K562 (cell line): ENCODE results near the gene TAF12. TPM values are rescaled to one million over a fixed set of nuclear protein-coding genes. Genes with fewer than 3 reads are reported as not detected.

ENCODE experiments used
- NEUROD1 ChIP-seq: fragments of 150-350 bp; IDR thresholded peaks from 2 replicates; pipeline ENCODE4 v1.6.1; 2014; ENCODE audit warnings: borderline replicate concordance, low read length, low read depth; ENCODE audit not compliant: partially characterized antibody
- NONO ChIP-seq, 2 experiments: fragments of 200-400 bp in 1 of 2; fragments of 450-650 bp in 1 of 2; formaldehyde crosslinking in 1 of 2; IDR thresholded peaks; 2 replicates each; pipeline ENCODE4 v1.6.1; 2017; ENCODE audit warnings: low read depth in 2 of 2, mild to moderate bottlenecking in 2 of 2, moderate library complexity in 2 of 2, low read length in 1 of 2
- NR2C1 ChIP-seq, 2 experiments: fragments of 450-650 bp; IDR thresholded peaks; 2 replicates each; pipeline ENCODE4 v1.6.1; 2017; ENCODE audit warnings: mild to moderate bottlenecking in 2 of 2, antibody characterized with exemption in 1 of 2, inconsistent platforms in 1 of 2, missing compliant biosample characterization in 1 of 2, missing genetic modification characterization in 1 of 2
- ZC3H11A ChIP-seq: IDR thresholded peaks from 2 replicates; pipeline ENCODE4 v1.6.1; 2012; ENCODE audit warnings: low read depth, low read length, improper control_type of control experiment
- ZKSCAN3 ChIP-seq: fragments of 250-450 bp; sonication (Bioruptor Pico); IDR thresholded peaks from 2 replicates; pipeline ENCODE4 v1.4.0; 2020
- ZNF212 ChIP-seq: fragments of 450-650 bp; formaldehyde crosslinking; IDR thresholded peaks from 2 replicates; pipeline ENCODE4 v1.4.0; 2020; ENCODE audit warnings: mild to moderate bottlenecking
- ZNF253 ChIP-seq: fragments of 250-450 bp; sonication (Bioruptor Pico); conservative IDR thresholded peaks from 2 replicates; pipeline ENCODE4 v1.6.1; 2021; ENCODE audit warnings: mild to moderate bottlenecking
- ZNF699 ChIP-seq: fragments of 250-450 bp; sonication (Bioruptor Pico); IDR thresholded peaks from 2 replicates; pipeline ENCODE4 v1.8.0; 2021; ENCODE audit warnings: mild to moderate bottlenecking, moderate library complexity; ENCODE audit not compliant: insufficient replicate concordance
- ZNF76 ChIP-seq: fragments of 250-450 bp; sonication (Bioruptor Pico); IDR thresholded peaks from 2 replicates; pipeline ENCODE4 v1.4.0; 2020; ENCODE audit warnings: mild to moderate bottlenecking, moderate library complexity, borderline replicate concordance
- polyA plus RNA-seq, 8 experiments: library from polyadenylated mRNA; depleted of rRNA in 4 of 8; stranded (reverse) in 5 of 8; unstranded in 3 of 8; fragments of >200 nt; fragmentation: Nextera tagmentation in 2 of 8; fragmentation: Illumina TruSeq in 1 of 8; extraction: Ambion mirVana in 2 of 8; extraction: Trizol in 1 of 8; gene quantifications; 2 replicates each; pipeline versions ENCODE4 v1.2.1 to v1.2.3, GENCODE V29; 2011 to 2014; ENCODE audit warnings: inconsistent platforms in 1 of 8, missing spikeins in 1 of 8
- total RNA-seq, 7 experiments: library from RNA; depleted of rRNA in 6 of 7; stranded (reverse); fragments of >200 nt in 6 of 7; fragmentation: Illumina TruSeq in 2 of 7; extraction: Trizol in 2 of 7; gene quantifications; 2 replicates each; pipeline versions ENCODE4 v1.2.1 to v1.2.3, GENCODE V29; 2011 to 2021; ENCODE audit warnings: low replicate concordance in 1 of 7
- TF ChIP-seq, protein P1 (sequence below): fragments of 200-600 bp; sonication (generic); IDR thresholded peaks from one replicate; pipeline ENCODE4 v1.6.1; 2012; ENCODE audit warnings: mild to moderate bottlenecking, low read depth, low read length, inconsistent platforms
- TF ChIP-seq, protein P2 (sequence below), 2 experiments: fragments of 450-650 bp; IDR thresholded peaks; 2 replicates each; pipeline ENCODE4 v1.6.1; 2016
- TF ChIP-seq, protein P3 (sequence below): fragments of 250-450 bp; sonication (Bioruptor Pico); IDR thresholded peaks from 2 replicates; pipeline ENCODE4 v1.5.0; 2022; ENCODE audit warnings: mild to moderate bottlenecking

TAF12 gene
- total and polyA plus RNA-seq, 9 of the 15 experiments (the other 6 are each of a cell fraction or from before 2014, with no cell fraction given): 31.6 to 89.0 (median 50.5) TPM

DNA sequence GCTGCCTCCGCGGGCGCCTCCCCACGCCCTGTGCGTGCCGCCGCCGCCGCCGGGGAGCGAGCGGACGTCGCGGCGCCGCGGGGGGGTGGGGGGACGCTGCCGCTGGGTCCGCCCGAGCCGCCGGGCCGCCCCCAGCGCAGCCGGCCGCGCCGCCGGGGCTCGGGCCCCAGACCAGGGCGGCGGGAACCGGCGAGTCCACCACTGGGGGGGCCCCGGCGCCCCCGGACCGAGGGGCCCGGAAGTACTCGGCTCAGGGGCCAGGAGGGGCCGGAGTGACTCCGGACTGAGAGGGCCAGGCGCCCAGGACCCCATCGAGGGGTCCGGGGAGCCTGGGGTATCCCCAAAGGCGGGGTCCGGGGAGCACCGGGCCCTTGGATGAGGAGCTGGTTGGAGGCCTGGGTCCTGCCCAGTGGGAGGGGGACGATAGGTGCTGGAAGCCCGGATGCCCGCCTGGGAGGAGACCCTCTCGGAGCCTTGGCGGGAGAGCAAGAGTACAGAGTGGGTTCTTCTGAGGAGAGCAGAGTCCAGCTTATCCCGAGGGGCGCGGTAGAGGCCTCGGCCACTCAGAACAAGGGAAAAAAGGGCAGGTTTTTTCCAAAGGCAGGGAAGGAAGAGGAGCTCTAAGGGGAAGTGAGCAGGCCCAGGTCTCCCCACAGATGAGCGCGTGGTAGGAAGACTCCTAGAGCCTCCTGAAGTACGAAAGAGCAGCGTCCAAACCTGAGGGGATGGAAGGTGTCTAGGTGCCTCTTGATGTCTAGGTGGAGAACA lies 26.3 kb upstream of the TAF12 start (continued):
- TF ChIP-seq, protein P1, sequence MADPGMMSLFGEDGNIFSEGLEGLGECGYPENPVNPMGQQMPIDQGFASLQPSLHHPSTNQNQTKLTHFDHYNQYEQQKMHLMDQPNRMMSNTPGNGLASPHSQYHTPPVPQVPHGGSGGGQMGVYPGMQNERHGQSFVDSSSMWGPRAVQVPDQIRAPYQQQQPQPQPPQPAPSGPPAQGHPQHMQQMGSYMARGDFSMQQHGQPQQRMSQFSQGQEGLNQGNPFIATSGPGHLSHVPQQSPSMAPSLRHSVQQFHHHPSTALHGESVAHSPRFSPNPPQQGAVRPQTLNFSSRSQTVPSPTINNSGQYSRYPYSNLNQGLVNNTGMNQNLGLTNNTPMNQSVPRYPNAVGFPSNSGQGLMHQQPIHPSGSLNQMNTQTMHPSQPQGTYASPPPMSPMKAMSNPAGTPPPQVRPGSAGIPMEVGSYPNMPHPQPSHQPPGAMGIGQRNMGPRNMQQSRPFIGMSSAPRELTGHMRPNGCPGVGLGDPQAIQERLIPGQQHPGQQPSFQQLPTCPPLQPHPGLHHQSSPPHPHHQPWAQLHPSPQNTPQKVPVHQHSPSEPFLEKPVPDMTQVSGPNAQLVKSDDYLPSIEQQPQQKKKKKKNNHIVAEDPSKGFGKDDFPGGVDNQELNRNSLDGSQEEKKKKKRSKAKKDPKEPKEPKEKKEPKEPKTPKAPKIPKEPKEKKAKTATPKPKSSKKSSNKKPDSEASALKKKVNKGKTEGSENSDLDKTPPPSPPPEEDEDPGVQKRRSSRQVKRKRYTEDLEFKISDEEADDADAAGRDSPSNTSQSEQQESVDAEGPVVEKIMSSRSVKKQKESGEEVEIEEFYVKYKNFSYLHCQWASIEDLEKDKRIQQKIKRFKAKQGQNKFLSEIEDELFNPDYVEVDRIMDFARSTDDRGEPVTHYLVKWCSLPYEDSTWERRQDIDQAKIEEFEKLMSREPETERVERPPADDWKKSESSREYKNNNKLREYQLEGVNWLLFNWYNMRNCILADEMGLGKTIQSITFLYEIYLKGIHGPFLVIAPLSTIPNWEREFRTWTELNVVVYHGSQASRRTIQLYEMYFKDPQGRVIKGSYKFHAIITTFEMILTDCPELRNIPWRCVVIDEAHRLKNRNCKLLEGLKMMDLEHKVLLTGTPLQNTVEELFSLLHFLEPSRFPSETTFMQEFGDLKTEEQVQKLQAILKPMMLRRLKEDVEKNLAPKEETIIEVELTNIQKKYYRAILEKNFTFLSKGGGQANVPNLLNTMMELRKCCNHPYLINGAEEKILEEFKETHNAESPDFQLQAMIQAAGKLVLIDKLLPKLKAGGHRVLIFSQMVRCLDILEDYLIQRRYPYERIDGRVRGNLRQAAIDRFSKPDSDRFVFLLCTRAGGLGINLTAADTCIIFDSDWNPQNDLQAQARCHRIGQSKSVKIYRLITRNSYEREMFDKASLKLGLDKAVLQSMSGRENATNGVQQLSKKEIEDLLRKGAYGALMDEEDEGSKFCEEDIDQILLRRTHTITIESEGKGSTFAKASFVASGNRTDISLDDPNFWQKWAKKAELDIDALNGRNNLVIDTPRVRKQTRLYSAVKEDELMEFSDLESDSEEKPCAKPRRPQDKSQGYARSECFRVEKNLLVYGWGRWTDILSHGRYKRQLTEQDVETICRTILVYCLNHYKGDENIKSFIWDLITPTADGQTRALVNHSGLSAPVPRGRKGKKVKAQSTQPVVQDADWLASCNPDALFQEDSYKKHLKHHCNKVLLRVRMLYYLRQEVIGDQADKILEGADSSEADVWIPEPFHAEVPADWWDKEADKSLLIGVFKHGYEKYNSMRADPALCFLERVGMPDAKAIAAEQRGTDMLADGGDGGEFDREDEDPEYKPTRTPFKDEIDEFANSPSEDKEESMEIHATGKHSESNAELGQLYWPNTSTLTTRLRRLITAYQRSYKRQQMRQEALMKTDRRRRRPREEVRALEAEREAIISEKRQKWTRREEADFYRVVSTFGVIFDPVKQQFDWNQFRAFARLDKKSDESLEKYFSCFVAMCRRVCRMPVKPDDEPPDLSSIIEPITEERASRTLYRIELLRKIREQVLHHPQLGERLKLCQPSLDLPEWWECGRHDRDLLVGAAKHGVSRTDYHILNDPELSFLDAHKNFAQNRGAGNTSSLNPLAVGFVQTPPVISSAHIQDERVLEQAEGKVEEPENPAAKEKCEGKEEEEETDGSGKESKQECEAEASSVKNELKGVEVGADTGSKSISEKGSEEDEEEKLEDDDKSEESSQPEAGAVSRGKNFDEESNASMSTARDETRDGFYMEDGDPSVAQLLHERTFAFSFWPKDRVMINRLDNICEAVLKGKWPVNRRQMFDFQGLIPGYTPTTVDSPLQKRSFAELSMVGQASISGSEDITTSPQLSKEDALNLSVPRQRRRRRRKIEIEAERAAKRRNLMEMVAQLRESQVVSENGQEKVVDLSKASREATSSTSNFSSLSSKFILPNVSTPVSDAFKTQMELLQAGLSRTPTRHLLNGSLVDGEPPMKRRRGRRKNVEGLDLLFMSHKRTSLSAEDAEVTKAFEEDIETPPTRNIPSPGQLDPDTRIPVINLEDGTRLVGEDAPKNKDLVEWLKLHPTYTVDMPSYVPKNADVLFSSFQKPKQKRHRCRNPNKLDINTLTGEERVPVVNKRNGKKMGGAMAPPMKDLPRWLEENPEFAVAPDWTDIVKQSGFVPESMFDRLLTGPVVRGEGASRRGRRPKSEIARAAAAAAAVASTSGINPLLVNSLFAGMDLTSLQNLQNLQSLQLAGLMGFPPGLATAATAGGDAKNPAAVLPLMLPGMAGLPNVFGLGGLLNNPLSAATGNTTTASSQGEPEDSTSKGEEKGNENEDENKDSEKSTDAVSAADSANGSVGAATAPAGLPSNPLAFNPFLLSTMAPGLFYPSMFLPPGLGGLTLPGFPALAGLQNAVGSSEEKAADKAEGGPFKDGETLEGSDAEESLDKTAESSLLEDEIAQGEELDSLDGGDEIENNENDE: no peak
- no peak for TF ChIP-seq NEUROD1
- TF ChIP-seq, protein P2, sequence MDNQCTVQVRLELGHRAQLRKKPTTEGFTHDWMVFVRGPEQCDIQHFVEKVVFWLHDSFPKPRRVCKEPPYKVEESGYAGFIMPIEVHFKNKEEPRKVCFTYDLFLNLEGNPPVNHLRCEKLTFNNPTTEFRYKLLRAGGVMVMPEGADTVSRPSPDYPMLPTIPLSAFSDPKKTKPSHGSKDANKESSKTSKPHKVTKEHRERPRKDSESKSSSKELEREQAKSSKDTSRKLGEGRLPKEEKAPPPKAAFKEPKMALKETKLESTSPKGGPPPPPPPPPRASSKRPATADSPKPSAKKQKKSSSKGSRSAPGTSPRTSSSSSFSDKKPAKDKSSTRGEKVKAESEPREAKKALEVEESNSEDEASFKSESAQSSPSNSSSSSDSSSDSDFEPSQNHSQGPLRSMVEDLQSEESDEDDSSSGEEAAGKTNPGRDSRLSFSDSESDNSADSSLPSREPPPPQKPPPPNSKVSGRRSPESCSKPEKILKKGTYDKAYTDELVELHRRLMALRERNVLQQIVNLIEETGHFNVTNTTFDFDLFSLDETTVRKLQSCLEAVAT (IDR thresholded peaks at IDR 0.05): no peak
- no peak for TF ChIP-seq ZNF212 (CRISPR knock-in tag)
- no peak for TF ChIP-seq ZNF76 (CRISPR knock-in tag)
- TF ChIP-seq ZNF699 (CRISPR knock-in tag): no peak
- TF ChIP-seq, protein P3, sequence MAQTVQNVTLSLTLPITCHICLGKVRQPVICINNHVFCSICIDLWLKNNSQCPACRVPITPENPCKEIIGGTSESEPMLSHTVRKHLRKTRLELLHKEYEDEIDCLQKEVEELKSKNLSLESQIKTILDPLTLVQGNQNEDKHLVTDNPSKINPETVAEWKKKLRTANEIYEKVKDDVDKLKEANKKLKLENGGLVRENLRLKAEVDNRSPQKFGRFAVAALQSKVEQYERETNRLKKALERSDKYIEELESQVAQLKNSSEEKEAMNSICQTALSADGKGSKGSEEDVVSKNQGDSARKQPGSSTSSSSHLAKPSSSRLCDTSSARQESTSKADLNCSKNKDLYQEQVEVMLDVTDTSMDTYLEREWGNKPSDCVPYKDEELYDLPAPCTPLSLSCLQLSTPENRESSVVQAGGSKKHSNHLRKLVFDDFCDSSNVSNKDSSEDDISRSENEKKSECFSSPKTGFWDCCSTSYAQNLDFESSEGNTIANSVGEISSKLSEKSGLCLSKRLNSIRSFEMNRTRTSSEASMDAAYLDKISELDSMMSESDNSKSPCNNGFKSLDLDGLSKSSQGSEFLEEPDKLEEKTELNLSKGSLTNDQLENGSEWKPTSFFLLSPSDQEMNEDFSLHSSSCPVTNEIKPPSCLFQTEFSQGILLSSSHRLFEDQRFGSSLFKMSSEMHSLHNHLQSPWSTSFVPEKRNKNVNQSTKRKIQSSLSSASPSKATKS (CRISPR knock-in tag): no peak
- no peak for TF ChIP-seq ZC3H11A
- TF ChIP-seq NR2C1 (IDR thresholded peaks at IDR 0.05): no peak
- no peak for TF ChIP-seq NR2C1 (tag; IDR thresholded peaks at IDR 0.05)
- no peak for TF ChIP-seq ZKSCAN3 (CRISPR knock-in tag)
- 0 out of 4 replicates have a peak, but pooled peaks of 1 of the 2 experiments have one; percentile 43 for TF ChIP-seq NONO (IDR thresholded peaks at IDR 0.05; ENCODE audit: low read depth in 2 of 2, low read length in 1 of 2)
- no peak for TF ChIP-seq ZNF253 (CRISPR knock-in tag)
